Stimulated activated naive CD4-positive, alpha-beta T cell treated with Interleukin-2 at 50 U/mL for 16 hours (primary cell): ENCODE measurements around the gene RNU6-9.

Experiments used
- DNase-seq: peaks from one replicate; lab custom pipeline; 2025; lab: John Stamatoyannopoulos, UW

RNU6-9 gene

GRCh38 chr19:936175-936546 is 42.9 kb downstream of the RNU6-9 start:
- no peak for DNase-seq

- DNase-seq: peak; percentile 61
Observed at GRCh38 chr19:937259-937694, 44.0 kb downstream of the RNU6-9 start.

- DNase-seq: no peak
Observed at GRCh38 chr19:938233-938923, 45.1 kb downstream of the RNU6-9 start.

- no peak for DNase-seq
Observed at GRCh38 chr19:939439-939838, 46.2 kb downstream of the RNU6-9 start.

- DNase-seq: no peak
Observed at GRCh38 chr19:939922-940321, 46.6 kb downstream of the RNU6-9 start.

- DNase-seq: peak; percentile 66
Observed at GRCh38 chr19:940591-941291, 47.5 kb downstream of the RNU6-9 start.

- no peak for DNase-seq
Observed at GRCh38 chr19:941292-942132, 48.2 kb downstream of the RNU6-9 start.

- DNase-seq: no peak
Observed at GRCh38 chr19:942133-942645, 48.9 kb downstream of the RNU6-9 start.
